T-helper 22 cell (primary cell): Measurements from ENCODE around the gene LRP8.

Experiments
- DNase-seq: peaks from one replicate; pipeline ENCODE4 v3.0.0-alpha.2; 2020; ENCODE audit warnings: low read depth

Gene LRP8

DNA sequence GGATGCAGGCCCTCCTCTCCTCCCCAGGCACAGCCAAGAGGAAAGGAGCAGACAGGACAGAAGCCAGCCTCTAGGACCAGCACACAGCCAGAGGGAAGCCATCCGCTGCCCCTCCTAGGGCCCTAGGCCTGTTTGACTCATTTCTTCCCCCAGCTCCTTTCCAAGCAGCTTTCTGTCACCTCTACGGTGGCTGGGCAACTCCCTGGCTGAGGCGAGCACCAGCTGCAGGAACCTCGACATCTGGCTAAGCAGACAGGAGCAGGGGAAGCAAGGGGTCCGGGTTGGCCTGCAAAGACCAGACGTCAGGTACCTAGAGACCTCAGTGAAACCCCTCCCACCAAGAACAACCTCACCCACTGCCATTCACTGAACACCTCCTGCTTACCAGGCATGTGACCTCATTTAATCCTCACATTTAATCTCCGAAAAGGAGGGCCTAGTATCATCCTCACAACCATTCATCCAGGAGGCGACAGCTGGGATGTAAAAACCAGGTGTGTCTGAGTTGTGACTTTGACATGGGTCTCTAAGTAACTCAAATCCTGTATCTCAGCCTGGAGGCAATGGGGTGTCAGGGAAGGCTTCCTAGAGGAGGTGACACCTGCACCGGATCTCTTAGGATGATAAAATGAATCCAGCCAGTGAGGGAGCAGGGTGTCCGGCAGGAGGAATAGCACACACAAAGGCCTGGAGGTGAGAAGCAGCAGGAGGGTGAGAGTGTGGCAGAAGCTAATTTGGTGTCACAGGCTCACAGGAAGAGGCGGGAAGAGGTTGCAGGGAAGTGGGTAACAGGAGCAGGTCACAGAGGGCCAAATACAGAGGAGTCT is 5.9 kb downstream of the LRP8 start:
- no peak for DNase-seq

DNA sequence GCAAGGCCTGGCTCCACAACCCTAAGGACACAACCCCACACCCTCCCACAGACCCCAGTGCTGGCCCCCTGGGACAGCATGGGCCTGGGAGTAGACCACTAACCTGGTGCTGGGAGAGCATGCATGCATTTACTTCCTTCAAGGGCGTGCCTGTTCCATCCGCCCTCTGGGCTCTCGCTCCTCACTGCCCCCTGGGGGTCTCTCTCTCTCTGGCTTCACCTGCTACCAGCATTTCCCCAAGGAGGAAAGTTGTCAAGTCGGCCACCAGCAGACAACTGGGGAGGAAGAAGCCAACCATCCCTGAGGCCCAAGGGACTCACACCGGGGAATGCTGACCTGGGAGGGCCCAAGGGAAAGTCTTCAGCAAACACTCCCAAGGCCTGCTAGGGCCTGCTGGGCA is 6.5 kb downstream of the LRP8 start:
- DNase-seq = no peak

DNA sequence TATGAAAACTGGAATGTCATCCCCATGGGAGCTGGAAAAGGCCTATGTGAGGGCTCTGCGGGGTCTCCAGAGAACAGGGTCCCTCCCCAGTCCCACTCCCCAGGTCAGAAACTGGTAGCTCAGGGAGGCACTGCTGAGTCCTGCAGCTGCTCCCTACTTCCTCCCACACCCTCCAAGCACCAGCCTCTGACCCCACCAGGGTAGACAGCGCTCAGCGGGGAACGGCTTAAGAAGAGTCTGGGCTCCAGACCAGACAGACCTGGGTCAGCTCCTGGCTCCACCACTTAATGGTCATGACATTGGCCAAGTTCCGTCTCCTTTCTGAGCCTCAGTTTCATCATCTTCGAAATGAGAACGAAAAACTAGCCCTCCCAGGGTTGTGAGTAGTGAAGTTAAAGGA is 7.2 kb downstream of the LRP8 start:
- no peak for DNase-seq

DNA sequence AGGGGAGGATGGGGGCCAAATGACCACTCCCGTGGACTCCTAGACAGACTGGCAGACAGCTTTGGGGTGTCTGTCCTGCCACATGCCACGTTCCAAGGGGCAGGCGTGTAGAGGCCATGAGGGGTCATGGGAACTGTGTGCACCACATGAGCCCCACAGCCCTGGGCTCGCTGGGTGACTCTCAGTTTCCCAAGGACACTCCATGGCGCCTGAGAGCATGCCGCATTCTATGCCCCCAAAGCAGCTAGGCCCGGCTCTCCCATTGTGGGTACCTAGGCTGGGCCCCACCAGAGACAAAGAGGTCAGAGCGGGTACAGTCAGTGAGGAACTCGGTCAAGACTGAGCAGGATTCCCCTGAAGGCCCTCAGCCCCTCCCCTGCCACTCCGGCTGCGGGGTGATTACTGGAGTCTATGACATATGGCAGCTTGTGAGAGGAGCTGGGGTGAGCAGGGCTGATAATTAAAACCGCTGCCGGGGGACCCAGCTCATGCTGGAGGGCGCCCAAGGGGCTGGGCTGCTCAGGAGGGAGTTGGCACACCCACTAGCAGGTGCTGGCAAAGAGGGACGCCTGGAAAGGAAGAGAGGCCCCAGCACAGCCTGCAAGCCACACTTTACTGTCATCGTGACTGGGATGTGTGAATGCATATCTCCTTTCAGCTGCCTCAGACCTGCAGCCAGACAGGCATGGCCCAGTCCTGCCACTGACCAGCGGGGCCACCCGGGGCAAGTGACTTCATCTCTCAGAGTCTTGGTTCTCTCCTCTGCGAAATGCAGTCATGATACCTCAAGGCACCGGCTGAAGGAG is 8.4 kb downstream of the LRP8 start:
- DNase-seq = no peak

DNA sequence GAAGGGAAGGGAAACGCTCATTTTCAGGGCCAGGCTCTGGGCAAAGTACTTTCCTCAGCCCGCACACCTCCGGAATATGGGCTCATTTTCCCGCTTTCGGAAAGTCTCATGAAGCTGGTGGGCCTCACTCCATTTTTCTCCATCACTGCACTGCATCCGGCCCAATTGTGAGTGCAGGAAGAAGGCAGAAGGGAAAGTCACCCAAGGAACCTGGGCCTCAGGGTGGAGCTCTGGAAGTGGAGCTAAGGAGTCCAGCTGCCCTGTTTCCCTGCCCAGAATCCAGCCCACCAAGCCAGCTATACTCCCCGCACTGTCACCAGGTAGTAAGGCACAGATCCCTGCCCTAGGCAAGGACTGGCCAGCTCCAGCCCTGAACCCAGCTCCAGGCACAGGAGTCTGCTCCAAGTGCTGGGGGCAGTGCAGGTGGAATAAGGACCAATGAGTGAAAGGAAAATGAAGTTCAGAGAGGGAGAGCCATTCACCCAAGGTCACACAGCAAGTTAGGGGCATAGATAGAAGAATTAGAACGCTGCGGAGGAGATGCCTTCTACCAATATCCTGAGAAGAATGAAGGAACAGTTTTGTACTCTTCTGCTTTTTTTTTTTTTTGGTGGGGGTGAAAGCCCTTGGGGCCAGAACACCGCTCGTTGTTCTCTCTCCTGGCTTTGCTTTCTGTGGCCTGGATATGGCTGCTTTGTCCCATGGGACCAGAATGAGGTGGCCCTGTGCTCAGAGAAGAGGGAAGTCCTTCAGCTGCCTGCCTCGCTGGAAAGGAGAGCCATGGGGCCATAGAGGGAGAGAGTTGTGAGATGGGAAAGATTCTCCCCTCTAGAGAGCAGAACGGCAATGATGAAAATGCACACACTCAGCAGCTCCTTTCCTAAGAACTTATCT is 10.0 kb downstream of the LRP8 start:
- no peak for DNase-seq

DNA sequence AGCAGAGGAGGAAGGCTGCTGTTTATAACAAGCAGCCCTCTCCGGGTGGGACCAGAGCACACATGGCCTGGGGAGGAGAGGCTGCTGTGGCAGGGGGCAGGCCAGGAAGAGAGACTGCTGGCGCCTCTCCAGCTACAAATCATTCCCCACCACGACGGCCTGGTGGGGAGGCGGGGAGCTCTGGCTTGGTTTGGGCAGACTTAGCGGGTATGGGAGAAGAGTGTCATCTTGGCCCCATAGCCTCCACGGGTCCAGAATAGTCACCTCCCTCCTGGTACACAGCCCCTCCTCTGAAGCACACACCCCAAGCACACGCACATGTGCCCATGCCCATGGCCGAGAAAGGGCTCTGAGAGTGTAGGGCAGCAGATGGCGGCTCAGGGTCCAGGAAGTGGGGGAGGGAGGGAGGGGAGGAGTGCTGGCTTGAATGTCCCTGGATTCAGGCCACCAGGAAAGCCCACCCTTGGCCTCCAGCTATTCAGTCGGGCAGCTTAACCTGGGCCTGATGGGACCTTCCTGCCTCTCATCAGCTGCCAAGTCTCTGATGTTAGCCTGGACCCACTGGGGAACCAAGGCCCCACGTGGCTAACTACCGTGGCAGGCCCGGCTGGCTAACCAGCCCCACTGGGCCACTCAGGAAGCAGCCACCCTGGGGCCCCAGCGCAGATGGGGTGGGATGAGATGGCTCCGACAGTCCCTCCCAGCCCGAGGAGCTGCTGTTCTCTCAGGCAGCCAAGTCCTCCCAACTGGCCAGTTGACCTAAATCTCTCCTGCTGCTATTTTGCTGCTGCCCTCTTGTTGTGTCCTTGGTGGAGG is 10.9 kb downstream of the LRP8 start:
- no peak for DNase-seq

DNA sequence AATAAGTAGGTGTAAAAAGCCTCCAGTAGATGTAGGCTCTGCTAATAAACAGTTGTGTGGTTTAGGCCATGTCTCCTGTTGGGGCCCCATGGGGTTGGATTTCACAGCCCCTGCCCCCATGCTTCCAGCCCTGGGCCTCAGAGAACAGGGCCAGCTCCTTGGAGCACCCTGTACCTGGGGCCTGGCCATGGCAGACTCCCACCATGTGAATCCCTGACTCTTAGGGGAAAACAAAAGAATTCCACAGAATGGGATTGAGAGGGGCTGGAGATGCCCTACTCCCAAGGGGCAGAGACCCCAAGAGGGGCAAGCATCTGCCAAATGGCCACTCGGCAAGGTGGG is 11.5 kb downstream of the LRP8 start:
- DNase-seq = no peak

DNA sequence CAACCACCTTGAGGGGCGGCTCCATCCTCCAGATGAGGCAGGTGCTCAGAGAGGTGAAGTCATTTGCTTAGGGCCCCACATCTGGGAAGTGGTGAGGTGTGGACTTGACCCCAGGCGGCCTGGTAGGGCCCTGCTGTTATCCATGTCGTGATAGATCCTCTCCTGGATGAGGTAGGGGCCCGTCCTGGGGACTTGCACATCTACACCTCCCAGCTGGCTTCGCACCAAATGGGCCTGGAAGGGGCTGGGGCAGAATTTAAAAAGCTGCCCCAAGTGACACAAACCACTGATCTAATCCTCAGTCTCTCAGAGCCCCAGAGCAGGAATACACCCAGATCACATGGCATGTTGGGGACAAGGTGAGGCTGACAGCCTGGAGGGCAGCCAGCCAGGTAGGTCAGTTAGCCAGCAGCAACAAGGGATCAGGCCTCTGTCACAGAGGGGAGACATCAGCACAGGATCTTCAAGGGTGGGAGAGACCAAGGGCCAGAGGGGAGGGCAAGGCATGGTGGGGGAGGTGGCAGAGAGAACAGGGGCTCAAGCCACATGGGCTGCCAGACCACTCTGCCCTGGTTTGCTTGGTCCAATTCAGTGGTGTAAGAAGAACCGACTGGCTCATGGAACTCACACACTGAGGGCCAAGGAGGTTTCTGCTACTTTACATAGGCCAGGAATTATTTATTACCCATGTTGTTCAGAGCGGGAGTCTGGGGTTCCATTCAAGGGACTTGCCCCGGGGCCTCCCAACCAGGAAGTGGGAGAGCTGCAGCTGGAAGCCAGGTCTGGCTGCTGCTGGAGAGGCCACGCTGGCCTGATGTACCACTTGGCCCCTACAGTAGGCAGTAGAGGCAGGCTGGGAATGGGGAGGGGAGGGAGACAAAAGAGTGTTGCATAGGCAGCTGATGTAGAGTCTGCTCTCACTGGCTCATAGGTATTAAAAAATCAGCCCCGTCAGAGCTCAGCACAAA is 12.1 kb downstream of the LRP8 start:
- DNase-seq = no peak

DNA sequence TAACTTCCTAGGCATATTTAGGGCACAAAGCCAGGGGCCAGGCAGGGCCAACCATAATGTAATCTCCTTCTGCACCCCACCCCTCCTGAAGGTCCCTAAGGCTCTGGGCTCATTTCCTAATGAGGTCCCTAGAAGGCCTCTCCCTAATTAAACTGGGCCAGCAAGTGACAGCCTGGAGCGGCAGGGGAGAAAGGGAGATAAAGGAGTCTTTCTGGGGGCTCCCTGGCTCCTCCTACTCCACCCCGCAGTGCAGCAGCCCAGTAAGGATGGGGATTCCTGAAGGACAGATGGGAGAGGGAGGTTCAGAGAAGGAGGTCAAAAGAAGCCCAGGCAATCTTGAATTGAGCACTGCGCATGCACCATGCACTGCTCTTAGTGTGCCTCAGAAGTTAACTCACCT is 12.8 kb downstream of the LRP8 start:
- no peak for DNase-seq

DNA sequence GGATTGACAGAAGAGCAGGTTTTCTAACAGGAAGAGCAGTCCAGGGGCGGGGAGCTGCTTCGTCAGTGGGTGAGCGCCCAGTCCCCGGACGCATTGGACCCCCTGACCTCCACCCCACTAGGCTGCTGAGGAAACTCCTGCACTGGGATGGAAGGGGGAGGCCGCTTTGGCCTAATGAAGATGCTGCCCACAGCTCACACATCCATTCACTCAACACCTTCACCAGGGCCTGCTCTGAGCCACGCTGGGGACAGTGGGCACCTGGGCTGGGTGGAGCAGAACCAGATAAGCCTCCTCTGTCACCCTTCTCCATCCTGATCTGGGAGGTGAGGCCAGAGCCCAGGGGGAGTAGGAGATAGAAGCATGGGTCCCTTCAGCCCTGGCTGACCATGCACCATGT is 13.3 kb downstream of the LRP8 start:
- no peak for DNase-seq

DNA sequence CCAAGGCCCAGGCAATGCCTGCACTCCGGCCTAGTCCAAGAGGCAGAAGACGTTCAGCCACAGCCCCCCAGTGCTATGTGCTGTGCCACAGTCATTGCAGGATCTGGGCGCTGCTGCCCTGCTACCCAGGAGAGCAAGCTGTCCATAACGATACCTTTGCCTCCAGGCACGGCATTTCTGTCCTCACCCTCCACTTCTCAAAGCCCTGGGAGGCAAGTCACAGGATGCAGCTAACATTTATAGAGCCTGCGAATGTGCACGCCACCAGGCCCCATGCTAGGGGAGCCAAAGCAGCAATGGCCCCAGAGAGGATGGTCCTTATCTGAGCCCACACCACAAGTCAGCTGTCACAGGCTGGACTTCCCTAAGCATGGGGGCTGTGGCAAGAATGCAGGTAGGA is 13.8 kb downstream of the LRP8 start:
- DNase-seq = no peak

DNA sequence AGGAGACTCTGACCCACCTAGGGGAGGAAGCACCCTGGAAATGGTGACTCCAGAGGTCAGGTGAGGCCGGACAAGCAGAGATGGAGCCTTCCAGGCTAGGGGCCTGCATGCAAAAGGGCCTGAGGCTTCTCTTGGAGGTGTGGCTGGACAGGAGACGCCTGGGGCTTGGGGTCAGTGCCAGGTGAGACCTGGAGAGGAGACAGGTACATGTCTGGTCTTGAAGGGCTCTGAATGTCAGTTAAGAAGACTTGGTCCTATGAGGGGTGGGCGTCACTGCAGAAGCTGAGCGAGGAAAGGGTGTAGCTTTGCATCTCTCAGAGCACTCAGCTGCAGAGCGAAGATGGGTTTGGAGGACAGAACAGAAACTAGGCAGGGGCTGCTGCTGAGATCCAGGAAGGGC is 14.3 kb downstream of the LRP8 start:
- DNase-seq = no peak

DNA sequence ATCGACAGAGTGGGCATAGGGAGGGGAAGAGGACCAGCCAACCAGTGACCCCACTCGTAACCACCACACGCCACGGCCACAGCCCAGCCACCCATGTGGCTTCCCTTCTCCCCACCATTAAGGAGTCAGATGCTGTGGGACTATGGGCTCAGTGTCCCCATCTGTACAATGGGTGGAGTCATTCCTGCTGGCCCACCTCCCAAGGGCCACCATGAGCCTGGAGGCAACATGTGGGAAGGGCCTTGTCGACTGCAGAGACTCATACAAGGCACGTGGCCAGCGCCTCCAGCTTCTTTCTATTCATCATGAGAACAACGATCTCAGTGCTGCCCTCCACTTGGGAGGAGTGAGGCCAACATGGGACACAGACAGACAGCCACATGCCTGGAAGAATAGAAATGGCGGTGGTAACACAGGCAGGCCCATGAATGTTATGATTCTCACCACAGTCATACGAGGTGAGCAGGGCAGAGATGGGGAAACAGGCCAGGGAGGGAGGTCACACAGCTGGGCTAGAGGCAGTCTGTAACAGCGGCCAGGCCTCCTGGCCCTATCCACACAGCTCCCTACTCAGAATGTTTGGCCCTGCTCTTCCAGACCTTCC is 16.1 kb downstream of the LRP8 start:
- DNase-seq = no peak

DNA sequence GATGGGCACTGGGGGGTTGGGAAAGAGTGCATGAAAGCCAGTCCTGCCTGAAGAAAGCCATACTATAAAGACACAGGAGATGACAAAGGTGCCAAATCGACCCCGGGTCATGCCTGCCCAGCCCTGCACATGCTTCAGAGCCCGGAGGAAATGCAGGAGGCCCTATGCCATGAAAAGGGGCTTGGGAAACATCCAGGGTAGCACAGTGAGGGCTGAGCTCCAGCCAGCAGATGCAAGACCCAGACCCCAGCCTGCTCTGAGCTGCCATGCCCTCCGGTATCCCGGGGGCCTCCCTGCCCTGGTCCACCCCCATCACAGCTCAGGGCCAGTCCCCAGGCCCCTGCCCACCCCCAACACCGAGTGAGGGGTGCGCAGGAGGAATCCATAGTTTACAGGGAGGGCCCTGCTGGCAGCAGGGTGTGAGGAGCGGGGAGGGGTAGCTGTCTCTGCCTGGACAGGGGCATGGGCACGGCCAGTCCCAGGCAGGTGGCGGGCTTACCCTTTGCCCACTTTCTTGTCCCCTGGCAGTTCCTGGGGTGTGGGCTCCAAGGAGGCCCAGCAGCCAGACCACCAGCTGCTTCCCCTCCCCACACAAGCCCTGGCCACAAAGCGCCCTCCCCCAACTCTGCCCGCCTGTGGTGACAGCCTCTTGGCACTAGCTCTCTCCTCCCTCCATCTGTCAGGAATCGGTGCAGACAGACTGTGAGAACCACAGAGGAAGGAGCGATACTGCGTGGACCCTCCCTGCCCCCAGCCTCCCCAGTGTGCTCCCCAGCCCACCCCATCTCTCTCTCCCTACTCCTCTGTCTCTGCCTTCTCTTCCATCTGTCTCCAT is 16.8 kb downstream of the LRP8 start:
- DNase-seq = no peak

DNA sequence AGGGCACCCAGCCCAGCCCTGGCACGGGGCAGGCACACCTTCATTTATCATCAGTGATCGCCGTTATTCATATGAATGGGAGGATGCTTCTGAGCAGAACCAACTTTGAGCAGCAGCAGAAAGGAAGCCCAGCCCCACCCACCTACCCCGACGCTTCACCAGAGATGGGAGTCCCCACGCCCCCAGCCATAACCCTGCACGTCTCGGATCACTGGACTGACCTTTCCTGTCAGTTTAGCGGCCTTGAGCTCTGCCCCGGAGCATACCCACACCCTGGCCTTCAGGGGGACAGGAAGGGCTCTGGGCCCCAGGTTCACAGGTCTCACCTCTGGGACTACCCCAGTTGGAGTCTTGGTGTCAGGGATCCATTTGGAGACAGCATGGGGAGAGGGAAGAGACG is 18.1 kb downstream of the LRP8 start:
- DNase-seq = no peak

DNA sequence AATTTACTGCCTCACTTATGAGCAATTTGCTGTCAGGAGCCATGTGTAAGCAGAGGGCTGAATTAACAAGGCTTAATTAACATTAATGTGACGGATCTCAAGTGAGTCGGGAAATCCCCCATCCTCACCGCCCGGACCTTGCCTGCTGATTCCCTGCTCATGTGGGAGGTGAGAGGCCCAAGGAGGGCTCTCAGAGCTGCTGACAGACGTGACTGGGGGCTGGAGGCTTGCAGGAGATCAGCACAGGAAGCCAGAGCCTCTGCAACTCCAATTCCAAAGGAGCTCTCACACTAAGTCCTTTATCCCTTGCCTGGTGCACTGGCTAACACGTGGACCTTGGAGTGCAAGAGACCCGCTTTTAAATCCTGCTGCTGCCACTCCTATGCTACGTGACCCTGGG is 19.4 kb downstream of the LRP8 start:
- DNase-seq = no peak

DNA sequence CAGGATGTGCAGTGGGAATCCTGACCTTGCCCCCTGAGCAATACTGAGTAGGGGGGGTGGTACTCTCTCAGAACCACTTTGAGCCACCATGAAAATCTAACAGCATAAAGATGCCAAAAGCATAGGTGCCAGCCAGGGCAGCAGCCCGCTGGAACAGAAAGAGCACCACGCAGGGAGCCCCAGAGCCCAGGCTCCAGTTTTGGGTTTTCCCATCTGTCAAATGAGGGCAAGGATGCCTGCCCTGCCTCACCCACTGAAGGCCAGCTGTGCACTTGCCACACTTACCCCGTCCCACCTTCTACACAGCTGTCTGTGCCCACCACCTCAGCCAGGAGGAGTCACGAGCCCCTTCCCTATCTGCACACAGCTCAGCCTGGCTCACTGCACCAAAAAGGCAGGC is 20.8 kb downstream of the LRP8 start:
- no peak for DNase-seq

DNA sequence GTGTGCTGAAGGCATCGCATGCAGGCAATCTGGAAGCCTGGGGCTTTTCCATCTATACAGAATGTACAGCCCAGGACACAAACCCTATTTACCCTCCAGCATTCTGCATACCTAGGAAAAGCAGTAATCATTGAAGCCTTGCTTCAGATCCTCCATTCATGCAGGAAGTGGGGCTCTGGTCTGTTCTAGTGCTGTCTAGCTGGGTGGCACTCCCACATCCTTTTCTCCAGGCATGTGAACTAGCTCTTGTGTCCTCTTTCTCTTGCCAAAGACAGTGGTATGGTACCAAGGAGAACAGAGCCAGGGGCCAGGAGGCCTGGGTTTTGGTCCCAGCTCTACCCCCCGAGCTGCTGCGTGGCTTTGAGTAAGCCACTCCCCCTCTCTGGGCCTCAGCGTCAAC is 21.7 kb downstream of the LRP8 start:
- DNase-seq = no peak

DNA sequence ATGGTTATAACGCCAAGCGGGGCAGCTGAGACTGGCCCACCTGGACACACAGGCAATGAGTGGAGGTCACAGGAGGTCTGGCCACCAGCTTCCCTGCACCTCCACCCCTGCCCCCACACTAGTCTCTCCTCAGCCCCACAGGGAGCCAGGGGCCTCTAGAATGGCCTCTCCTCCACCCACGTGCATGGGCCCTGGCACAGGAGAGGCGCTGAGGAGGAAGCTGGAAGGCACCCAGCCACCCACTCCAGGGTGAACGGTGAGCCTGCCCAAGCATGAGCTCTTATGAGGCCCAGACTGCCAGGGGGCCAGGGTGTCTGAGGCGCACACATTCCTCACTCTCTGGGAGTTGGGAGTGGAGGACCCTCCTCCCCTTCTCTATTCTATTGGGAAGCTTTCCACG is 22.2 kb downstream of the LRP8 start:
- no peak for DNase-seq
